HepG2 (cell line): ENCODE results near the gene GPATCH8. TPM values are rescaled to one million over a fixed set of nuclear protein-coding genes. Genes with fewer than 3 reads are reported as not detected.

Experiments used
- ATAC-seq: fragments of 200-7000 bp; cut with Tn5 transposase; 3 replicates; pipeline ENCODE4 v1.9.1; 2020; ENCODE audit warnings: mild to moderate bottlenecking, moderate library complexity
- BruUV-seq: library from RNA; stranded (reverse); fragments of 400-500 nt; replicated peaks from 2 replicates; lab custom pipeline; 2021; lab: Mats Ljungman, UMichigan
- CTCF ChIA-PET: fragments of 300-600 bp; formaldehyde crosslinking; extraction: SDS; loops from one replicate; lab custom pipeline; 2021; ENCODE audit warnings: low total read pairs, inconsistent platforms, low intra/inter-chr PET ratio; lab: Yijun Ruan, JAX
- POLR2A ChIA-PET: fragments of 350-600 bp; sonication (Branson Sonifier 250); formaldehyde crosslinking; loops from one replicate; lab custom pipeline; 2020; ENCODE audit warnings: antibody characterized with exemption, inconsistent platforms; lab: Yijun Ruan, JAX
- DNase-seq: peaks from one replicate; pipeline ENCODE4 v3.0.0-alpha.2; 2015; ENCODE audit warnings: low spot score
- FAIRE-seq: peaks from 3 replicates; lab custom pipeline; 2011; peaks lifted over from hg19 to GRCh38; lab: Jason Lieb, UNC
- H2AFZ ChIP-seq: one replicate; pipeline ENCODE4 v1.6.1; 2011; ENCODE audit warnings: low read length, inconsistent platforms
- H3K27ac ChIP-seq: fragments of 300-600 bp; 3 replicates; pipeline ENCODE4 v1.8.0; 2011; ENCODE audit warnings: mixed run types, mild to moderate bottlenecking, mixed read lengths, low read length, inconsistent platforms; ENCODE audit not compliant: insufficient read depth; ENCODE audit errors: extremely low read length
- H3K27me3 ChIP-seq, 2 experiments: fragments of 200-600 bp in 1 of 2; 2 replicates in 1 of 2; 3 replicates in 1 of 2; pipeline versions ENCODE4 v1.6.0 to v1.8.0; 2011; ENCODE audit warnings: low read length in 2 of 2, mild to moderate bottlenecking in 2 of 2, moderate library complexity in 2 of 2, inconsistent platforms in 1 of 2; ENCODE audit not compliant: insufficient read depth in 2 of 2, control insufficient read depth in 1 of 2
- H3K36me3 ChIP-seq, 2 experiments: fragments of 200-600 bp in 1 of 2; replicated peaks in 1 of 2; 2 replicates in 1 of 2; 3 replicates in 1 of 2; pipeline versions ENCODE4 v1.5.1 to v1.8.0; 2011; ENCODE audit warnings: low read length in 2 of 2, inconsistent platforms in 1 of 2; ENCODE audit not compliant: insufficient read depth in 2 of 2, control insufficient read depth in 1 of 2
- H3K4me1 ChIP-seq: 2 replicates; pipeline ENCODE4 v1.5.1; 2012; ENCODE audit warnings: low read length, inconsistent platforms; ENCODE audit not compliant: insufficient read depth
- H3K4me2 ChIP-seq: 2 replicates; pipeline ENCODE4 v1.6.0; 2011; ENCODE audit warnings: low read depth, low read length, inconsistent platforms
- H3K4me3 ChIP-seq, 3 experiments: fragments of 200-600 bp in 1 of 3; sonication (generic), shearing (Covaris generic) in 1 of 3; replicated peaks in 1 of 3; 2 replicates each; pipeline ENCODE4 v1.5.1; 2011 to 2016; ENCODE audit warnings: low read length in 3 of 3, inconsistent platforms in 2 of 3, low read depth in 2 of 3, mild to moderate bottlenecking in 2 of 3, control low read depth in 1 of 3, mixed read lengths in 1 of 3; ENCODE audit not compliant: insufficient read depth in 1 of 3
- H3K79me2 ChIP-seq: one replicate; pipeline ENCODE4 v1.6.1; 2011; ENCODE audit warnings: low read length, inconsistent platforms; ENCODE audit not compliant: insufficient read depth
- H3K9ac ChIP-seq: 2 replicates; pipeline ENCODE4 v1.6.0; 2011; ENCODE audit warnings: mild to moderate bottlenecking, low read depth, low read length, inconsistent platforms; ENCODE audit not compliant: insufficient read depth
- H3K9me3 ChIP-seq: 2 replicates; pipeline ENCODE4 v1.5.1; 2012; ENCODE audit warnings: mild to moderate bottlenecking, low read length
- H4K20me1 ChIP-seq: 2 replicates; pipeline ENCODE4 v1.6.0; 2011; ENCODE audit warnings: inconsistent platforms, mild to moderate bottlenecking, low read length, moderate library complexity; ENCODE audit not compliant: insufficient read depth
- BCLAF1 ChIP-seq: fragments of 450-650 bp; IDR thresholded peaks from 2 replicates; pipeline ENCODE4 v1.6.1; 2017; ENCODE audit warnings: mild to moderate bottlenecking
- ISX ChIP-seq: sonication (generic); formaldehyde crosslinking; conservative IDR thresholded peaks from 2 replicates; pipeline ENCODE4 v1.5.0; 2020; ENCODE audit warnings: missing genetic modification reagents
- KLF12 ChIP-seq: sonication (generic); formaldehyde crosslinking; IDR thresholded peaks from 2 replicates; pipeline ENCODE4 v1.4.0; 2020; ENCODE audit warnings: missing genetic modification reagents, borderline replicate concordance
- MED13 ChIP-seq: sonication (generic); formaldehyde crosslinking; IDR thresholded peaks from 2 replicates; pipeline ENCODE4 v1.5.0; 2020; ENCODE audit warnings: missing genetic modification reagents
- PTBP1 ChIP-seq: fragments of 200-400 bp; formaldehyde crosslinking; IDR thresholded peaks from 2 replicates; pipeline ENCODE4 v1.6.1; 2018; ENCODE audit warnings: low read length, low read depth; ENCODE audit not compliant: poor library complexity, severe bottlenecking
- SATB2 ChIP-seq: sonication (generic); formaldehyde crosslinking; IDR thresholded peaks from 2 replicates; pipeline ENCODE4 v1.5.0; 2020; ENCODE audit warnings: missing genetic modification reagents
- ZBTB39 ChIP-seq: sonication (generic); formaldehyde crosslinking; IDR thresholded peaks from 2 replicates; pipeline ENCODE4 v1.5.0; 2020; ENCODE audit warnings: missing genetic modification reagents
- ZNF609 ChIP-seq: sonication (generic); formaldehyde crosslinking; IDR thresholded peaks from 2 replicates; pipeline ENCODE4 v1.4.0; 2020; ENCODE audit warnings: mild to moderate bottlenecking, missing genetic modification reagents, borderline replicate concordance
- ZNF713 ChIP-seq: sonication (generic); formaldehyde crosslinking; IDR thresholded peaks from 2 replicates; pipeline ENCODE4 v1.4.0; 2020; ENCODE audit warnings: mild to moderate bottlenecking, missing genetic modification reagents
- WGBS: methylation state at CpG from one replicate; pipeline ENCODE4 v1.1.6; 2017; ENCODE audit warnings: low lambda C conversion rate; 5-methylcytosine and 5-hydroxymethylcytosine counted together
- in situ Hi-C: cut with HindIII; loops from 2 replicates; pipeline ENCODE4 v1.10.0; 2017; ENCODE audit warnings: low pct_unique_long_range_greater_than_20kb; ENCODE audit not compliant: extremely low pct_ligation_motif_present
- intact Hi-C: fragments of 100-400 bp; cut with micrococcal nuclease; formaldehyde crosslinking; loops from one replicate; pipeline ENCODE4 v1.10.0; 2022; ENCODE audit not compliant: unreplicated experiment
- polyA plus RNA-seq, 8 experiments: library from polyadenylated mRNA; depleted of rRNA in 3 of 8; stranded (reverse) in 7 of 8; unstranded in 1 of 8; fragments of >200 nt; fragmentation: Illumina TruSeq in 4 of 8; extraction: Trizol in 4 of 8; gene quantifications; 2 replicates each; pipeline versions ENCODE4 v1.2.1 to v1.2.3, GENCODE V29; 2011 to 2016; ENCODE audit warnings: low read depth in 4 of 8, missing spikeins in 1 of 8, mixed read lengths in 1 of 8; ENCODE audit not compliant: insufficient read depth in 1 of 8
- total RNA-seq, 5 experiments: library from RNA; depleted of rRNA; stranded (reverse); fragments of >200 nt; fragmentation: Illumina TruSeq; extraction: Trizol; gene quantifications; 2 replicates each; pipeline ENCODE4 v1.2.3, GENCODE V29; 2016; ENCODE audit warnings: low read depth in 1 of 5
- TF ChIP-seq, protein P1 (sequence below): sonication (generic); formaldehyde crosslinking; IDR thresholded peaks from 2 replicates; pipeline ENCODE4 v1.4.0; 2020; ENCODE audit warnings: missing genetic modification reagents, low read depth, mild to moderate bottlenecking, borderline replicate concordance

The GPATCH8 gene
- total and polyA plus RNA-seq, 2 of the 13 experiments (the other 11 are each of a cell fraction or from before 2014, with no cell fraction given), result 20.7 to 21.5 TPM

GRCh38 chr17:44424828-44425461, 78.3 kb downstream of the GPATCH8 start:
- ChIA-PET CTCF (no interaction called here), POLR2A (no interaction called here)
- no TSS peak for BruUV-seq
- Histone ChIP-seq H3K9me3 (no peaks in the 10 kb centered on the region), H3K79me2 (no peaks in the 10 kb centered on the region), H3K27ac (no peak overlapping the region), H4K20me1 (no peaks in the 10 kb centered on the region), H3K9ac (no peak overlapping the region), H3K4me1 (no peaks in the 10 kb centered on the region), H3K4me2 (no peak overlapping the region), H3K4me3 (no peak overlapping the region), H3K36me3 (peaks cover 13 to 50% of the 10 kb centered on the region in 2 experiments), H2AFZ (no peak overlapping the region), H3K27me3 (no peaks in the 10 kb centered on the region)
- no peak for ATAC-seq
- no peak for FAIRE-seq
- in situ Hi-C loops, result no loop called here
- DNase-seq, result no peak
- TF ChIP-seq PTBP1 (no peak), KLF12 (no peak), ZNF713 (CRISPR knock-in tag) (no peak), BCLAF1 (no peak), ZNF609 (CRISPR knock-in tag) (no peak), MED13 (CRISPR knock-in tag) (no peak), ISX (CRISPR knock-in tag) (no peak), ZBTB39 (no peak), SATB2 (CRISPR knock-in tag) (no peak)
- TF ChIP-seq, protein P1, sequence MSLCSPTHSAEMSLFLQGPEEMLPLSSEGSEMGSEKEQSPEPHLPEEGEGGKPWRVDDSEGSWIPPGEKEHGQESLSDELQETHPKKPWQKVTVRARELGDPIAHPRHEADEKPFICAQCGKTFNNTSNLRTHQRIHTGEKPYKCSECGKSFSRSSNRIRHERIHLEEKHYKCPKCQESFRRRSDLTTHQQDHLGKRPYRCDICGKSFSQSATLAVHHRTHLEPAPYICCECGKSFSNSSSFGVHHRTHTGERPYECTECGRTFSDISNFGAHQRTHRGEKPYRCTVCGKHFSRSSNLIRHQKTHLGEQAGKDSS (CRISPR knock-in tag), result no peak
- intact Hi-C loops, result no loop called here
- WGBS, result 96% methylated on average over 3 of the region's 3 CpGs
